ENCODE results near the gene NRN1L.

NRN1L gene

DNA sequence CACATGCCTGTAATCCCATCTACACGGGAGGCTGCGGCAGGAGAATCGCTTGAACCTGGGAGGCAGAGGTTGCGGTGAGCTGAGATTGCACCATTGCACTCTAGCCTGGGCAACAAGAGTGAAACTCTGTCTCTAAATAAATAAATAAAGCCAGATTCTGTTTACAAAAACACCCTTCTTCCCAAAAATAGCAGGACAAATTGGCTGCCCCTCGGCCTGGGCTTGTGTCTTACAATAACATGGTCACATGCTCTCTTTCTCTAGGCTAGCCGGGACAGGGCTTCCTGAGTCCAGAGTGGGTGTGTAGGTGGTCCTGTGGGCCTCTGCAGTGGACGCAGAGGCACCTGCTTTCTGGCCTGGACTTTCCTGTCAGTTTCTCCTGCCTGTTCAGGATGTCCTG is 15.0 kb upstream of the NRN1L start:
- TF ChIP-seq, protein P1, sequence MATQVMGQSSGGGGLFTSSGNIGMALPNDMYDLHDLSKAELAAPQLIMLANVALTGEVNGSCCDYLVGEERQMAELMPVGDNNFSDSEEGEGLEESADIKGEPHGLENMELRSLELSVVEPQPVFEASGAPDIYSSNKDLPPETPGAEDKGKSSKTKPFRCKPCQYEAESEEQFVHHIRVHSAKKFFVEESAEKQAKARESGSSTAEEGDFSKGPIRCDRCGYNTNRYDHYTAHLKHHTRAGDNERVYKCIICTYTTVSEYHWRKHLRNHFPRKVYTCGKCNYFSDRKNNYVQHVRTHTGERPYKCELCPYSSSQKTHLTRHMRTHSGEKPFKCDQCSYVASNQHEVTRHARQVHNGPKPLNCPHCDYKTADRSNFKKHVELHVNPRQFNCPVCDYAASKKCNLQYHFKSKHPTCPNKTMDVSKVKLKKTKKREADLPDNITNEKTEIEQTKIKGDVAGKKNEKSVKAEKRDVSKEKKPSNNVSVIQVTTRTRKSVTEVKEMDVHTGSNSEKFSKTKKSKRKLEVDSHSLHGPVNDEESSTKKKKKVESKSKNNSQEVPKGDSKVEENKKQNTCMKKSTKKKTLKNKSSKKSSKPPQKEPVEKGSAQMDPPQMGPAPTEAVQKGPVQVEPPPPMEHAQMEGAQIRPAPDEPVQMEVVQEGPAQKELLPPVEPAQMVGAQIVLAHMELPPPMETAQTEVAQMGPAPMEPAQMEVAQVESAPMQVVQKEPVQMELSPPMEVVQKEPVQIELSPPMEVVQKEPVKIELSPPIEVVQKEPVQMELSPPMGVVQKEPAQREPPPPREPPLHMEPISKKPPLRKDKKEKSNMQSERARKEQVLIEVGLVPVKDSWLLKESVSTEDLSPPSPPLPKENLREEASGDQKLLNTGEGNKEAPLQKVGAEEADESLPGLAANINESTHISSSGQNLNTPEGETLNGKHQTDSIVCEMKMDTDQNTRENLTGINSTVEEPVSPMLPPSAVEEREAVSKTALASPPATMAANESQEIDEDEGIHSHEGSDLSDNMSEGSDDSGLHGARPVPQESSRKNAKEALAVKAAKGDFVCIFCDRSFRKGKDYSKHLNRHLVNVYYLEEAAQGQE (IDR thresholded peaks at IDR 0.05; ENCODE audit: insufficient read depth in 1 of 2, low read depth in 2 of 2, low read length in 2 of 2): no peak
- TF ChIP-seq POLR2AphosphoS5 (IDR thresholded peaks at IDR 0.05; ENCODE audit: low read depth, low read length): no peak
- TF ChIP-seq SIN3A (IDR thresholded peaks at IDR 0.05; ENCODE audit: borderline replicate concordance, insufficient read depth, low read length): no peak
- no peak for TF ChIP-seq TAF1 (IDR thresholded peaks at IDR 0.05; ENCODE audit: borderline replicate concordance, insufficient read depth, low read length)
- no peak for TF ChIP-seq FOXP2 (optimal IDR thresholded peaks at IDR 0.05; ENCODE audit: borderline replicate concordance, extremely low read depth, extremely low read length, insufficient read depth)

DNA sequence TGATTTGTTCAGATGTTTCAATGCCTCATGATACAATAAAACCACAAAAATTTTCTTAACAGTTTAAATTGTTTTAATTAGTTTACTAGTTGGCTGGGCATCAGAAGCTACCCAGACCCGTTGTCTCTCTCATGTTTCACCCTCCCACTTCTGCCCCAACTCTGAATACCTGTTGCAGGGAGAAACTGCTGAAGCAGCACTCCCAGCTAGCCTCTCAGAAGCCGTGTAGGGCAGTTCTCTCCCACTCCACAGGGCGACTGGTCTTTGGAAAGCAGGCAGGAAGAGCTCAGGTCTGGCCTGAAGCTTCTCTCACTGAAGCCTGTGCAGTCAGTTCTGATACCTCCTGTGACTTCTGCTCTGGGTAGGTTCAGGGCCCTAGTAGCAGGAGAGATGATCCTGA is 13.4 kb upstream of the NRN1L start:
- TF ChIP-seq, protein P1 (IDR thresholded peaks at IDR 0.05; ENCODE audit: insufficient read depth in 1 of 2, low read depth in 2 of 2, low read length in 2 of 2): no peak
- TF ChIP-seq TAF1 (IDR thresholded peaks at IDR 0.05; ENCODE audit: borderline replicate concordance, insufficient read depth, low read length) (no peak), SIN3A (IDR thresholded peaks at IDR 0.05; ENCODE audit: borderline replicate concordance, insufficient read depth, low read length) (no peak), POLR2AphosphoS5 (IDR thresholded peaks at IDR 0.05; ENCODE audit: low read depth, low read length) (no peak), FOXP2 (optimal IDR thresholded peaks at IDR 0.05; ENCODE audit: borderline replicate concordance, extremely low read depth, extremely low read length, insufficient read depth) (no peak)

DNA sequence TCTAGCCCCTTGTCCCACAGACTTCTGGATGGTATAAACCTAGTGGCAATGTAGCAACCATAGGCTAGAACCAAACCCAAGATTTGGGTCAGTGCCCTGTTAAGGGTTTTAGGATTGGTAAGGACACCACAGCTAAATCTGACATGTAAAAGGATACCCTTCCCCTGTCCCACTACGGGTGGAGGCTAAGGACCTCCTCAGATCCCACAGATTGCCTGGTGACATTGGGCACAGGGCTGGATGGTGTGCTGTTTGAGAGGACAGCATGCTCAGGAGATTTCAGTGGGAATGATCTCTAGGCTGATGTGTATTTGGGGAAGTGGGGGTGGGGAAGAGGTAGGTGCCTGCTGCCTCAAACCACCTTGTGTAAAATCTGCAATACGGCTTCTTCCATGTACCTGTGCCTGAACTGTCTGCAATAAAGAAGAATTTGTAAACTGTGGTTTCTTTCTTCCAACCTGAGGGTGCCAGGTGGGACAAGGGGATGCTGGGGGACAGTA is 12.5 kb upstream of the NRN1L start:
- TF ChIP-seq, protein P1 (IDR thresholded peaks at IDR 0.05; ENCODE audit: insufficient read depth in 1 of 2, low read depth in 2 of 2, low read length in 2 of 2): no peak
- TF ChIP-seq TAF1 (IDR thresholded peaks at IDR 0.05; ENCODE audit: borderline replicate concordance, insufficient read depth, low read length): no peak
- TF ChIP-seq SIN3A (IDR thresholded peaks at IDR 0.05; ENCODE audit: borderline replicate concordance, insufficient read depth, low read length): no peak
- TF ChIP-seq POLR2AphosphoS5 (IDR thresholded peaks at IDR 0.05; ENCODE audit: low read depth, low read length): no peak
- TF ChIP-seq FOXP2 (optimal IDR thresholded peaks at IDR 0.05; ENCODE audit: borderline replicate concordance, extremely low read depth, extremely low read length, insufficient read depth): no peak

DNA sequence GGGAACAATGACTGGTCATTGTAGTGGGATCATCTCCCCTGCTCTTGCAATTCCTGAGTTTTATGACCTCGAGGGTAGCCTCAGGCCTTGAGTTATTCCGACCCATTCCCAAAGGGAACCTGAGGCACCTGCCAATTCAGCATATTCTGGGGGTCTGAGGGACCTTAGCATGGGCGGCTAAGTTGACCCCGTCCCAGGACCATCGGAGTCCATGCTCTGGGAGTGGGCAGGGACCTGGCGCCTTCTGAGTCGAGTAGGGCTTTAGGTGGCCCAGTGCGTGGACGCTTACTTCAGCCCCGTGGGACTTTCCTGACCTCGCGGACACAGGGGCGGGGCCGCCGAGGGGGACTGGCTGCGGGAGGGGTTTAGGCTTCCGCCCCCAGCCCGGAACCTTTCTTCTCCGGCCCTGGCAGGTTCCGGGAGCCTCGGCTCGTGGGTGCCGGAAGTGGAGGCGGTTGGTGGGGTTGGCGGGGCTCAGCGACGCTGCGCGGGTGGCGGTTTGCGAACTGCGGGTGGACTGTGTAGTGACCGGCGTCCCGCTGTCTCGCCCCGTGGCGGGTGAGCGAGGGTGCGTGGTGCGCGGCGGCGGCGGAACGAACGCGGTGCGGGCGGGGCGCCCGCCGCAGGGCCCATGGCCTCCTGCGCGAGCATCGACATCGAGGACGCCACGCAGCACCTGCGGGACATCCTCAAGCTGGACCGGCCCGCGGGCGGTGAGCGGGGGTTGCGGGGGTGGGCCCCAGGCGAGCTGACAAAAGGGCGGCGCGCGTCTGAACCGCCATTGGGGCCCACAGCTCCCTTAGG is 11.9 kb upstream of the NRN1L start, which contains the start of gene EDC4:
Gene EDC4 (plus strand): TSS at position 422 of the 804 bp plus-strand sequence. CDS start 210 bp downstream, at position 632.
- TF ChIP-seq FOXP2 (optimal IDR thresholded peaks at IDR 0.05; ENCODE audit: borderline replicate concordance, extremely low read depth, extremely low read length, insufficient read depth): peak; percentile 62
- peak; percentile 92 for TF ChIP-seq POLR2AphosphoS5 (IDR thresholded peaks at IDR 0.05; ENCODE audit: low read depth, low read length)
- TF ChIP-seq, protein P1 (IDR thresholded peaks at IDR 0.05; ENCODE audit: insufficient read depth in 1 of 2, low read depth in 2 of 2, low read length in 2 of 2): no peak
- TF ChIP-seq SIN3A (IDR thresholded peaks at IDR 0.05; ENCODE audit: borderline replicate concordance, insufficient read depth, low read length): peak; percentile 94
- TF ChIP-seq TAF1 (IDR thresholded peaks at IDR 0.05; ENCODE audit: borderline replicate concordance, insufficient read depth, low read length): peak; percentile 87; the same call in 1 of the 2 replicates
